Measurements from ENCODE around the gene NPAS3.

The NPAS3 gene

DNA sequence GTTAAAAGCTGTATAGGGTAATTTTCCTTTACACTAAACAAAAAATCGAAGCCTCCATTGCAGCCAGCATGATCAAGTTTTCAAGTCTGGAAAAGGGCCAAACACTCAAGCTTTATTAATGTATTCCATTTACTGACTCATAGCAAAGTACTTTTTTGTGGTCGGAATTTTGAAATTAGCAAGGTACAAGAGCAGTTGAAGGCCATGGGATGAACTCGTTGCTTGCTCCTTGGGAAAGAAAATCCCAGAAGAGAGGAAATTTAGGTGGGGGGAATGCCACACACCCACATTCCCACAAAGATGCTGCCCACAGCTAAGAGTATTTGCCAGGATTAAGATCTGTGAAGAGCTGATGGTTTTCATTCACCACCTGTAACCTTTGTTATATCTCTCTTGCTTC, 678.5 kb downstream of the NPAS3 start:
- Histone ChIP-seq H3K9me3 (ENCODE audit: control insufficient read depth, insufficient read depth, low read depth, low read length) (no peaks in the 10 kb centered on the region), H3K36me3 (ENCODE audit: control insufficient read depth in 2 of 2, insufficient read depth in 1 of 2, low read length in 2 of 2) (no peaks in the 10 kb centered on the region), H3K27ac (ENCODE audit: extremely low read depth, low read depth, low read length) (no peak overlapping the region), H3K4me3 (ENCODE audit: low read depth, low read length) (no peak overlapping the region), H3K4me1 (ENCODE audit: control insufficient read depth, insufficient read depth, low read length) (no peaks in the 10 kb centered on the region)
- TF ChIP-seq, protein P1, sequence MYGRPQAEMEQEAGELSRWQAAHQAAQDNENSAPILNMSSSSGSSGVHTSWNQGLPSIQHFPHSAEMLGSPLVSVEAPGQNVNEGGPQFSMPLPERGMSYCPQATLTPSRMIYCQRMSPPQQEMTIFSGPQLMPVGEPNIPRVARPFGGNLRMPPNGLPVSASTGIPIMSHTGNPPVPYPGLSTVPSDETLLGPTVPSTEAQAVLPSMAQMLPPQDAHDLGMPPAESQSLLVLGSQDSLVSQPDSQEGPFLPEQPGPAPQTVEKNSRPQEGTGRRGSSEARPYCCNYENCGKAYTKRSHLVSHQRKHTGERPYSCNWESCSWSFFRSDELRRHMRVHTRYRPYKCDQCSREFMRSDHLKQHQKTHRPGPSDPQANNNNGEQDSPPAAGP (tag by site-specific recombination; IDR thresholded peaks at IDR 0.05), result no peak
- TF ChIP-seq, protein P2, sequence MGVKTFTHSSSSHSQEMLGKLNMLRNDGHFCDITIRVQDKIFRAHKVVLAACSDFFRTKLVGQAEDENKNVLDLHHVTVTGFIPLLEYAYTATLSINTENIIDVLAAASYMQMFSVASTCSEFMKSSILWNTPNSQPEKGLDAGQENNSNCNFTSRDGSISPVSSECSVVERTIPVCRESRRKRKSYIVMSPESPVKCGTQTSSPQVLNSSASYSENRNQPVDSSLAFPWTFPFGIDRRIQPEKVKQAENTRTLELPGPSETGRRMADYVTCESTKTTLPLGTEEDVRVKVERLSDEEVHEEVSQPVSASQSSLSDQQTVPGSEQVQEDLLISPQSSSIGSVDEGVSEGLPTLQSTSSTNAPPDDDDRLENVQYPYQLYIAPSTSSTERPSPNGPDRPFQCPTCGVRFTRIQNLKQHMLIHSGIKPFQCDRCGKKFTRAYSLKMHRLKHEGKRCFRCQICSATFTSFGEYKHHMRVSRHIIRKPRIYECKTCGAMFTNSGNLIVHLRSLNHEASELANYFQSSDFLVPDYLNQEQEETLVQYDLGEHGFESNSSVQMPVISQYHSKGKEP (tag by site-specific recombination; IDR thresholded peaks at IDR 0.05), result no peak
- POLR2A ChIA-PET, result no interaction called here
- CTCF ChIA-PET, result no interaction called here

DNA sequence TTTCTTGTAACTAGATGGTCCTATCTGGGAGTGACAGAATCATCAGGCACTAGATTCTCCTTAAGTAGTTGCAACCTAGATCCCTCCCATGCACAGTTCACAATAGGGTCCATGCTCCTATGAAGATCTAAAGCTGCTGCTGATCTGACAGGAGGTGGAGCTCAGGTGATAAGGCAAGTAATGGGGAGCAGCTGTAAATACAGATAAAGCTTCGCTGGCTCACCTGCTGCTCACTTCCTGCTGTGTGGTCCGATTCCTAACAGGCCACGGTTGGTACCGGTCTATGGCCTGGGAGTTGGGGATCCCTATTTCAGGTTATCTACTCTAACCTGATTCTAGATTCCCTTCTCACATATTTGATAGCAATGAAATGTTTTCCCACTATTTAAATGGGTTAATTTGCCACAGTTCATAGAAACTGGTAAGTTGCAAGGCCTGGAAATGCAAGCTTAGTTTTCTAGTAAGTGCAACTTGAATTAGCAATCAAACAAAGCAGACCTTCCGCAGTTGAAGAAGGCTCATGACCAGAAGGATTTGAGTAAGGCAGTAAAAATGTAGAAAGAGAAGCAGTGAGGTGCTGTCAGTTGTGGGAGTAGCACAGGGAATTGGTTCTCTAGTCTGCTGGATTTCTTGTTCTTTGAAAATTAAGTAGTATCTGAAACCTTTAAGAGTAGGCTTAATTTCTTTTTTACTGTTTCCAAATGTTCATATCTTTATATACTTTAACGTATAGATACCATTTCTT, 679.9 kb downstream of the NPAS3 start:
- TF ChIP-seq, protein P3, sequence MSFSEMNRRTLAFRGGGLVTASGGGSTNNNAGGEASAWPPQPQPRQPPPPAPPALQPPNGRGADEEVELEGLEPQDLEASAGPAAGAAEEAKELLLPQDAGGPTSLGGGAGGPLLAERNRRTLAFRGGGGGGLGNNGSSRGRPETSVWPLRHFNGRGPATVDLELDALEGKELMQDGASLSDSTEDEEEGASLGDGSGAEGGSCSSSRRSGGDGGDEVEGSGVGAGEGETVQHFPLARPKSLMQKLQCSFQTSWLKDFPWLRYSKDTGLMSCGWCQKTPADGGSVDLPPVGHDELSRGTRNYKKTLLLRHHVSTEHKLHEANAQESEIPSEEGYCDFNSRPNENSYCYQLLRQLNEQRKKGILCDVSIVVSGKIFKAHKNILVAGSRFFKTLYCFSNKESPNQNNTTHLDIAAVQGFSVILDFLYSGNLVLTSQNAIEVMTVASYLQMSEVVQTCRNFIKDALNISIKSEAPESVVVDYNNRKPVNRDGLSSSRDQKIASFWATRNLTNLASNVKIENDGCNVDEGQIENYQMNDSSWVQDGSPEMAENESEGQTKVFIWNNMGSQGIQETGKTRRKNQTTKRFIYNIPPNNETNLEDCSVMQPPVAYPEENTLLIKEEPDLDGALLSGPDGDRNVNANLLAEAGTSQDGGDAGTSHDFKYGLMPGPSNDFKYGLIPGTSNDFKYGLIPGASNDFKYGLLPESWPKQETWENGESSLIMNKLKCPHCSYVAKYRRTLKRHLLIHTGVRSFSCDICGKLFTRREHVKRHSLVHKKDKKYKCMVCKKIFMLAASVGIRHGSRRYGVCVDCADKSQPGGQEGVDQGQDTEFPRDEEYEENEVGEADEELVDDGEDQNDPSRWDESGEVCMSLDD (tag by site-specific recombination; IDR thresholded peaks at IDR 0.05), result no peak
- TF ChIP-seq, protein P4, sequence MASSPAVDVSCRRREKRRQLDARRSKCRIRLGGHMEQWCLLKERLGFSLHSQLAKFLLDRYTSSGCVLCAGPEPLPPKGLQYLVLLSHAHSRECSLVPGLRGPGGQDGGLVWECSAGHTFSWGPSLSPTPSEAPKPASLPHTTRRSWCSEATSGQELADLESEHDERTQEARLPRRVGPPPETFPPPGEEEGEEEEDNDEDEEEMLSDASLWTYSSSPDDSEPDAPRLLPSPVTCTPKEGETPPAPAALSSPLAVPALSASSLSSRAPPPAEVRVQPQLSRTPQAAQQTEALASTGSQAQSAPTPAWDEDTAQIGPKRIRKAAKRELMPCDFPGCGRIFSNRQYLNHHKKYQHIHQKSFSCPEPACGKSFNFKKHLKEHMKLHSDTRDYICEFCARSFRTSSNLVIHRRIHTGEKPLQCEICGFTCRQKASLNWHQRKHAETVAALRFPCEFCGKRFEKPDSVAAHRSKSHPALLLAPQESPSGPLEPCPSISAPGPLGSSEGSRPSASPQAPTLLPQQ (tag by site-specific recombination; IDR thresholded peaks at IDR 0.05), result no peak
- TF ChIP-seq MEIS1 (CRISPR knock-in tag; IDR thresholded peaks at IDR 0.05; ENCODE audit: borderline replicate concordance) (no peak), ZNF112 (tag by site-specific recombination; IDR thresholded peaks at IDR 0.05) (no peak), ZNF121 (tag by site-specific recombination; IDR thresholded peaks at IDR 0.05) (no peak), REPIN1 (tag by site-specific recombination; IDR thresholded peaks at IDR 0.05; ENCODE audit: low read depth) (no peak), ZNF514 (tag by site-specific recombination; IDR thresholded peaks at IDR 0.05) (no peak), ZFP41 (tag by site-specific recombination; IDR thresholded peaks at IDR 0.05; ENCODE audit: borderline replicate concordance) (no peak), ZNF677 (tag by site-specific recombination; IDR thresholded peaks at IDR 0.05) (no peak), ZNF76 (tag by site-specific recombination; IDR thresholded peaks at IDR 0.05; ENCODE audit: borderline replicate concordance, low read depth) (no peak), ZNF600 (tag by site-specific recombination; IDR thresholded peaks at IDR 0.05) (no peak), ZNF169 (tag by site-specific recombination; IDR thresholded peaks at IDR 0.05) (no peak), ZNF350 (tag by site-specific recombination; IDR thresholded peaks at IDR 0.05) (no peak)
- TF ChIP-seq, protein P5, sequence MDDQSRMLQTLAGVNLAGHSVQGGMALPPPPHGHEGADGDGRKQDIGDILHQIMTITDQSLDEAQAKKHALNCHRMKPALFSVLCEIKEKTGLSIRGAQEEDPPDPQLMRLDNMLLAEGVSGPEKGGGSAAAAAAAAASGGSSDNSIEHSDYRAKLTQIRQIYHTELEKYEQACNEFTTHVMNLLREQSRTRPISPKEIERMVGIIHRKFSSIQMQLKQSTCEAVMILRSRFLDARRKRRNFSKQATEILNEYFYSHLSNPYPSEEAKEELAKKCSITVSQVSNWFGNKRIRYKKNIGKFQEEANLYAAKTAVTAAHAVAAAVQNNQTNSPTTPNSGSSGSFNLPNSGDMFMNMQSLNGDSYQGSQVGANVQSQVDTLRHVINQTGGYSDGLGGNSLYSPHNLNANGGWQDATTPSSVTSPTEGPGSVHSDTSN (CRISPR knock-in tag; IDR thresholded peaks at IDR 0.05), result no peak
- TF ChIP-seq, protein P6, sequence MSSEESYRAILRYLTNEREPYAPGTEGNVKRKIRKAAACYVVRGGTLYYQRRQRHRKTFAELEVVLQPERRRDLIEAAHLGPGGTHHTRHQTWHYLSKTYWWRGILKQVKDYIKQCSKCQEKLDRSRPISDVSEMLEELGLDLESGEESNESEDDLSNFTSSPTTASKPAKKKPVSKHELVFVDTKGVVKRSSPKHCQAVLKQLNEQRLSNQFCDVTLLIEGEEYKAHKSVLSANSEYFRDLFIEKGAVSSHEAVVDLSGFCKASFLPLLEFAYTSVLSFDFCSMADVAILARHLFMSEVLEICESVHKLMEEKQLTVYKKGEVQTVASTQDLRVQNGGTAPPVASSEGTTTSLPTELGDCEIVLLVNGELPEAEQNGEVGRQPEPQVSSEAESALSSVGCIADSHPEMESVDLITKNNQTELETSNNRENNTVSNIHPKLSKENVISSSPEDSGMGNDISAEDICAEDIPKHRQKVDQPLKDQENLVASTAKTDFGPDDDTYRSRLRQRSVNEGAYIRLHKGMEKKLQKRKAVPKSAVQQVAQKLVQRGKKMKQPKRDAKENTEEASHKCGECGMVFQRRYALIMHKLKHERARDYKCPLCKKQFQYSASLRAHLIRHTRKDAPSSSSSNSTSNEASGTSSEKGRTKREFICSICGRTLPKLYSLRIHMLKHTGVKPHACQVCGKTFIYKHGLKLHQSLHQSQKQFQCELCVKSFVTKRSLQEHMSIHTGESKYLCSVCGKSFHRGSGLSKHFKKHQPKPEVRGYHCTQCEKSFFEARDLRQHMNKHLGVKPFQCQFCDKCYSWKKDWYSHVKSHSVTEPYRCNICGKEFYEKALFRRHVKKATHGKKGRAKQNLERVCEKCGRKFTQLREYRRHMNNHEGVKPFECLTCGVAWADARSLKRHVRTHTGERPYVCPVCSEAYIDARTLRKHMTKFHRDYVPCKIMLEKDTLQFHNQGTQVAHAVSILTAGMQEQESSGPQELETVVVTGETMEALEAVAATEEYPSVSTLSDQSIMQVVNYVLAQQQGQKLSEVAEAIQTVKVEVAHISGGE (tag by site-specific recombination; conservative IDR thresholded peaks at IDR 0.05; ENCODE audit: low read depth), result no peak
- Histone ChIP-seq H3K4me1 (ENCODE audit: control insufficient read depth, insufficient read depth, low read length) (no peaks in the 10 kb centered on the region), H3K4me3 (ENCODE audit: low read depth, low read length) (no peak overlapping the region), H3K36me3 (ENCODE audit: control insufficient read depth in 2 of 2, insufficient read depth in 1 of 2, low read length in 2 of 2) (no peaks in the 10 kb centered on the region), H3K9me3 (ENCODE audit: control insufficient read depth, insufficient read depth, low read depth, low read length) (no peaks in the 10 kb centered on the region), H3K27ac (ENCODE audit: extremely low read depth, low read depth, low read length) (no peak overlapping the region)
- ChIA-PET CTCF (no interaction called here), POLR2A (no interaction called here)
